Epidermal melanocyte (primary cell): ENCODE results near the gene WARS2.

Source experiments
- DNase-seq: peaks from one replicate; pipeline ENCODE4 v3.0.0; 2011; ENCODE audit warnings: low spot score; ENCODE audit not compliant: insufficient read length

WARS2 gene

GRCh38 chr1:118984722-118985639, 155.5 kb downstream of the WARS2 start:
- no peak for DNase-seq

GRCh38 chr1:118984086-118984721, 156.2 kb downstream of the WARS2 start:
- no peak for DNase-seq

GRCh38 chr1:118983558-118984041, 156.9 kb downstream of the WARS2 start:
- DNase-seq, result no peak

GRCh38 chr1:118982821-118983557, 157.5 kb downstream of the WARS2 start:
- no peak for DNase-seq

- no peak for DNase-seq
Observed at GRCh38 chr1:118982266-118982665, 158.2 kb downstream of the WARS2 start.

GRCh38 chr1:118981436-118981835, 159.0 kb downstream of the WARS2 start:
- DNase-seq, result no peak
